Left hindlimb (tissue), 1 donor: ENCODE results near the gene GGN.
"Not testable (repeated sequence)": the region's sequence is repeated elsewhere in the genome, so short reads cannot be mapped to it uniquely, and the experiment has no call there.

Source experiments
- DNase-seq: peaks from one replicate; pipeline ENCODE4 v3.0.0-alpha.2; 2018

Gene GGN

GRCh38 chr19:38360839-38361631 is 26.8 kb downstream of the GGN start:
- DNase-seq, result no peak

GRCh38 chr19:38360351-38360750 is 27.5 kb downstream of the GGN start:
- no peak for DNase-seq

- DNase-seq, result no peak
These were observed 28.4 kb downstream of the GGN start for GRCh38 chr19:38359242-38360021.

- DNase-seq, result no peak
These were observed 29.8 kb downstream of the GGN start for GRCh38 chr19:38358071-38358470.

- DNase-seq, result no peak
These were observed 31.8 kb downstream of the GGN start for GRCh38 chr19:38355728-38356725.

- DNase-seq, result no peak
These were observed 35.2 kb downstream of the GGN start for GRCh38 chr19:38352611-38353010.

- no peak for DNase-seq
These were observed 35.9 kb downstream of the GGN start for GRCh38 chr19:38351865-38352395.

- DNase-seq, result no peak
These were observed 37.0 kb downstream of the GGN start for GRCh38 chr19:38350883-38351282.

GRCh38 chr19:38346837-38347236 is 41.0 kb downstream of the GGN start:
- DNase-seq, result no peak

GRCh38 chr19:38340927-38341326 is 46.9 kb downstream of the GGN start:
- DNase-seq, result no peak

- not testable (repeated sequence) for DNase-seq
These were observed 48.8 kb downstream of the GGN start for GRCh38 chr19:38339011-38339410.

GRCh38 chr19:38337360-38337653 is 50.5 kb downstream of the GGN start:
- no peak for DNase-seq

GRCh38 chr19:38336638-38337359 is 51.0 kb downstream of the GGN start:
- DNase-seq, result peak; percentile 92

- DNase-seq, result peak; percentile 96
These were observed 51.7 kb downstream of the GGN start for GRCh38 chr19:38335949-38336637.
